Measurements from ENCODE around the gene RPLP2. TPM values are rescaled to one million over a fixed set of nuclear protein-coding genes. Genes with fewer than 3 reads are reported as not detected.

RPLP2 gene
- total RNA-seq, 1 donor from 2014 or later, result 2,188 TPM

DNA sequence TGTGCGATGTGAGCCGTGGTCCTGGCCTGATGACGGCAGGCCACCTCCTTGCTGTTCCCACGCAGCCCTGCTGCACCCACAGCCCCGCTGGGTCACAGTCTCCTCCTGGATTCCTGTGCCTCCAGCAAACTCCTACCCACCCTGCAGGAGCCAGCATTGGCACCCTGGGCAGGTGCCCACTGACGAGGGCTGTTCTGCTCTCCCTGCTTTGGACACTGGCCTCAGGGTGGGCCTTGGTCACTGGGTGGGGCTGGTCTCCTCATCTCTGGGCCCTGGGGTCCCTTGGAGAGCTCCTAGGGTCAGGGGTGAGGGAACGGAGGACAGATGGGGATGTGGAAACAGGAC, 45.5 kb downstream of the RPLP2 start:
- TF ChIP-seq, protein P1, sequence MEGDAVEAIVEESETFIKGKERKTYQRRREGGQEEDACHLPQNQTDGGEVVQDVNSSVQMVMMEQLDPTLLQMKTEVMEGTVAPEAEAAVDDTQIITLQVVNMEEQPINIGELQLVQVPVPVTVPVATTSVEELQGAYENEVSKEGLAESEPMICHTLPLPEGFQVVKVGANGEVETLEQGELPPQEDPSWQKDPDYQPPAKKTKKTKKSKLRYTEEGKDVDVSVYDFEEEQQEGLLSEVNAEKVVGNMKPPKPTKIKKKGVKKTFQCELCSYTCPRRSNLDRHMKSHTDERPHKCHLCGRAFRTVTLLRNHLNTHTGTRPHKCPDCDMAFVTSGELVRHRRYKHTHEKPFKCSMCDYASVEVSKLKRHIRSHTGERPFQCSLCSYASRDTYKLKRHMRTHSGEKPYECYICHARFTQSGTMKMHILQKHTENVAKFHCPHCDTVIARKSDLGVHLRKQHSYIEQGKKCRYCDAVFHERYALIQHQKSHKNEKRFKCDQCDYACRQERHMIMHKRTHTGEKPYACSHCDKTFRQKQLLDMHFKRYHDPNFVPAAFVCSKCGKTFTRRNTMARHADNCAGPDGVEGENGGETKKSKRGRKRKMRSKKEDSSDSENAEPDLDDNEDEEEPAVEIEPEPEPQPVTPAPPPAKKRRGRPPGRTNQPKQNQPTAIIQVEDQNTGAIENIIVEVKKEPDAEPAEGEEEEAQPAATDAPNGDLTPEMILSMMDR (IDR thresholded peaks at IDR 0.05; ENCODE audit: unreplicated experiment), result no peak
- Mint-ChIP-seq H3K4me3 (ENCODE audit: unreplicated experiment) (no peak overlapping the region), H3K36me3 (ENCODE audit: low read depth, unreplicated experiment) (peaks cover 4% of the 10 kb centered on the region), H3K4me1 (ENCODE audit: unreplicated experiment) (peaks cover 4% of the 10 kb centered on the region), H3K9me3 (ENCODE audit: unreplicated experiment) (no peaks in the 10 kb centered on the region), H3K27ac (ENCODE audit: unreplicated experiment) (no peak overlapping the region), H3K27me3 (ENCODE audit: unreplicated experiment) (peaks cover 17% of the 10 kb centered on the region)
- no peak for DNase-seq (ENCODE audit: low spot score)

DNA sequence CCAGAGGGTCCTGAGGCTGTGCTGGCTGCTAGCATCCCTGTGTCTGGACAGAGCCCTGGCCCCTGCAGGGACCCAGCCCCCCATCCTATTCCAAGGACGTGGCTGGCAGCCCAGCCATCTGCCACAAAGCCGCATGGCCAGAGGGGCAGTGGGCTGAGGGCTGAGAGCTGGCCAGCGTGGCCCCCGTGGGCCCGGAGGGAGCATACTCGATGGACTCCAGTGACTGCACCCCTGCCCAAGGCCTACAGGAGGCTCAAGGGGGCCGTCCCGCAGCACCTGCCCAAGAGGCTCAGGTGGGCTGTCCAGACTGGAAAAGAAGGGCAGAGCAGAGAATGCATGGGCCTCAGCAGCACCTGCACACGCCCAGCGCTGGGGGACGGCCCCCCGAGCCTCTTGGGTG, 46.0 kb downstream of the RPLP2 start:
- peaks cover 4% of the 10 kb centered on the region for H3K4me1 Mint-ChIP-seq (ENCODE audit: unreplicated experiment)
- H3K36me3 Mint-ChIP-seq (ENCODE audit: low read depth, unreplicated experiment), result peaks cover 4% of the 10 kb centered on the region
- no peaks in the 10 kb centered on the region for H3K9me3 Mint-ChIP-seq (ENCODE audit: unreplicated experiment)
- peaks cover 17% of the 10 kb centered on the region for H3K27me3 Mint-ChIP-seq (ENCODE audit: unreplicated experiment)
- no peak for DNase-seq (ENCODE audit: low spot score)
- no peak overlapping the region for H3K27ac Mint-ChIP-seq (ENCODE audit: unreplicated experiment)
- TF ChIP-seq, protein P1 (IDR thresholded peaks at IDR 0.05; ENCODE audit: unreplicated experiment), result no peak
- no peak overlapping the region for H3K4me3 Mint-ChIP-seq (ENCODE audit: unreplicated experiment)

DNA sequence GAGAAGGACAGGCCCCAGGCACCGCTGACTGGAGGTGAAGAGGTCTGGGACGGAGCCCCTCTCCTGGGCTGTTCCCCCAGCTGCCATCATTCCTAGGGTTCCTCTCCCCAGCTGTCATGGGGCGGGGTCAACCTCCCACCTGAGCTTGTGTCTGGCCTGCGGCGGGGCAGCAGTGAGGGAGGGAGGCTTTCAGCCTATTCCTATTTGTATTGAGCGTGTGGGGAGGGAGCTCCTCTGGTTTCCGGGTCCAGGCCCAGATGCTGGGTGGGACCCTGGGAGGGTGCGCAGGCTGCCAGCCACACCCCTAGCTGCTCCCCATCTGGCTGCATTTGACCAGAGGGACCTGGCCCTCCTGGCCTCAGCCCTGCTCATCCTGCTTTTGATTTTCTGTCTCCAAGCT, 46.6 kb downstream of the RPLP2 start:
- H3K4me3 Mint-ChIP-seq (ENCODE audit: unreplicated experiment), result no peak overlapping the region
- H3K36me3 Mint-ChIP-seq (ENCODE audit: low read depth, unreplicated experiment), result peaks cover 4% of the 10 kb centered on the region
- no peak for DNase-seq (ENCODE audit: low spot score)
- H3K27me3 Mint-ChIP-seq (ENCODE audit: unreplicated experiment), result peaks cover 21% of the 10 kb centered on the region
- no peak overlapping the region for H3K27ac Mint-ChIP-seq (ENCODE audit: unreplicated experiment)
- no peaks in the 10 kb centered on the region for H3K9me3 Mint-ChIP-seq (ENCODE audit: unreplicated experiment)
- TF ChIP-seq, protein P1 (IDR thresholded peaks at IDR 0.05; ENCODE audit: unreplicated experiment), result no peak
- peaks cover 4% of the 10 kb centered on the region for H3K4me1 Mint-ChIP-seq (ENCODE audit: unreplicated experiment)

DNA sequence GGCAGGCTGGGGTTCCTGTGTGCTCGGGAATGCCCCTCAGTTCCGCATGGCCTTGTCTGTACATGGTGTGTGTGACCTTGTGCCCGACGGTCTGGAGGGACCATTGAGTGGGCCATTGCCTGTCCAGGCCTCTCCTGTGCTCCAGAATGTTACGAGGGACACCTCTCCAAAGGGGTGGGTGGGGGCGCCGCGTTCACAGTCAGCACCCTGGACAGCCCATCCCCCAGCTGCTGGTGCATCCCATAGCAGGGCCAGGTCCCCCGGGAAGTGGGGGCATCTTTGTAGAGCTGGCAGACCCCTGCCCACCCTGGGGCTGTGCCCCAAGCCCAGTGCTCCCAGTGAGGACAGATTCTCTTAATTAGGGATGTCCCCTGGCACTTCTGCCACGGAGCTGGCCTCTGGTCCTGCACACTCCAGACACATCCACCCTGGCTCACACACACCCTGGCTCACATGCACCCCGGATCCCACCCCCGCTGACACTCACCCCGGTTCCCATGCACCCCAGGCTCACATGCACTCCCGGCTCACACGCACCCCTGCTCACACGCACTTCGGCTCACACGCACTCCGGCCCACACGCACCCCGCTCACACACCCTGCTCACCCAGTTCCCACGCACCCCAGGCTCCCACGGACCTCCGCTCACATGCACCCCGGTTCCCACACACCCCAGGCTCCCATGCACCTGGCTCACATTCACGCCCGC, 48.4 kb downstream of the RPLP2 start:
- Mint-ChIP-seq H3K9me3 (ENCODE audit: unreplicated experiment) (no peaks in the 10 kb centered on the region), H3K4me3 (ENCODE audit: unreplicated experiment) (no peak overlapping the region), H3K27ac (ENCODE audit: unreplicated experiment) (no peak overlapping the region), H3K36me3 (ENCODE audit: low read depth, unreplicated experiment) (peaks cover 4% of the 10 kb centered on the region), H3K4me1 (ENCODE audit: unreplicated experiment) (peaks cover 4% of the 10 kb centered on the region), H3K27me3 (ENCODE audit: unreplicated experiment) (peaks cover 22% of the 10 kb centered on the region)
- TF ChIP-seq, protein P1 (IDR thresholded peaks at IDR 0.05; ENCODE audit: unreplicated experiment), result no peak
- no peak for DNase-seq (ENCODE audit: low spot score)

DNA sequence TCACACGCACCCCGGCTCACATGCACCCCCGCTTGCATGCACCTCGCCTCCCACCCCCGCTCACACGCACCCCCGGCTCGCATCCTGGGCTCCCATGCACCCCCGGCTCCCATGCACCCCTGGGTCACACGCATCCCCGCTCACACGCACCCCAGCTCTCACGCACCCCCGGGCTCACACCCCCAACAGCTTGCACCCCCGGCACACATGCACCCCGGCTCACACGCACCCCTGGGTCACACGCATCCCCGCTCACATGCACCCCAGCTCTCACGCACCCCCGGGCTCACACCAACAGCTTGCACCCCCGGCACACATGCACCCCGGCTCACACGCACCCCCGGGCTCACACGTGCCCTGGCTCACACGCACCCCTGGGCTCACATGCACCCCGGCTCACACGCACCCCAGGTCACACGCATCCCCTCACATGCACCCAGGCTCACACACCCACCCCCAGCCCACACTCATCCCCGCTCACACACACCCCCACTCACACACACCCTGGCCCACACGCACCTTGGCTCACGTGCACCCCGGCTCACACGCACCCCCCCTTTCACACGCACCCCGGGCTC, 49.1 kb downstream of the RPLP2 start:
- no peak overlapping the region for H3K4me3 Mint-ChIP-seq (ENCODE audit: unreplicated experiment)
- H3K27me3 Mint-ChIP-seq (ENCODE audit: unreplicated experiment), result peaks cover 23% of the 10 kb centered on the region
- TF ChIP-seq, protein P1 (IDR thresholded peaks at IDR 0.05; ENCODE audit: unreplicated experiment), result no peak
- peaks cover 4% of the 10 kb centered on the region for H3K4me1 Mint-ChIP-seq (ENCODE audit: unreplicated experiment)
- H3K36me3 Mint-ChIP-seq (ENCODE audit: low read depth, unreplicated experiment), result peaks cover 4% of the 10 kb centered on the region
- H3K27ac Mint-ChIP-seq (ENCODE audit: unreplicated experiment), result no peak overlapping the region
- DNase-seq (ENCODE audit: low spot score), result no peak
- H3K9me3 Mint-ChIP-seq (ENCODE audit: unreplicated experiment), result no peaks in the 10 kb centered on the region

Measured in endothelial cell (in vitro differentiated cells).